ENCODE data around the gene HNRNPLL. TPM values are rescaled to one million over a fixed set of nuclear protein-coding genes. Genes with fewer than 3 reads are reported as not detected.

Gene HNRNPLL
- total RNA-seq, 1 donor from 2014 or later: 122 TPM

- H3K4me3 Mint-ChIP-seq (ENCODE audit: low read depth): no peak overlapping the region
- peaks cover 7% of the 10 kb centered on the region for H3K9me3 Mint-ChIP-seq (ENCODE audit: low read depth)
- no peak overlapping the region for H3K27ac Mint-ChIP-seq
- no peaks in the 10 kb centered on the region for H3K27me3 Mint-ChIP-seq
- peaks cover 27% of the 10 kb centered on the region for H3K4me1 Mint-ChIP-seq (ENCODE audit: low read depth)
- no peaks in the 10 kb centered on the region for H3K36me3 Mint-ChIP-seq (ENCODE audit: insufficient read depth)
- no peak for TF ChIP-seq CTCF (IDR thresholded peaks at IDR 0.05; ENCODE audit: unreplicated experiment)
- DNase-seq (ENCODE audit: low spot score, unreplicated experiment): no peak
Observed at GRCh38 chr2:38608755-38609154, 6.0 kb upstream of the HNRNPLL start.

- no peak for TF ChIP-seq CTCF (IDR thresholded peaks at IDR 0.05; ENCODE audit: unreplicated experiment)
- Mint-ChIP-seq H3K27me3 (no peaks in the 10 kb centered on the region), H3K27ac (no peak overlapping the region), H3K36me3 (ENCODE audit: insufficient read depth) (no peaks in the 10 kb centered on the region), H3K4me1 (ENCODE audit: low read depth) (peaks cover 15% of the 10 kb centered on the region), H3K4me3 (ENCODE audit: low read depth) (no peak overlapping the region), H3K9me3 (ENCODE audit: low read depth) (peaks cover 5% of the 10 kb centered on the region)
- no peak for DNase-seq (ENCODE audit: low spot score, unreplicated experiment)
Observed at GRCh38 chr2:38605298-38605830, 2.6 kb upstream of the HNRNPLL start.

- peak overlapping the region; percentile 93 for H3K4me3 Mint-ChIP-seq (ENCODE audit: low read depth)
- no peaks in the 10 kb centered on the region for H3K9me3 Mint-ChIP-seq (ENCODE audit: low read depth)
- no peaks in the 10 kb centered on the region for H3K27me3 Mint-ChIP-seq
- peaks cover 30% of the 10 kb centered on the region for H3K4me1 Mint-ChIP-seq (ENCODE audit: low read depth)
- TF ChIP-seq CTCF (IDR thresholded peaks at IDR 0.05; ENCODE audit: unreplicated experiment): peak; percentile 88
- peak; percentile 65 for DNase-seq (ENCODE audit: low spot score, unreplicated experiment)
- H3K27ac Mint-ChIP-seq: peak overlapping the region; percentile 97
- H3K36me3 Mint-ChIP-seq (ENCODE audit: insufficient read depth): no peaks in the 10 kb centered on the region
Observed at GRCh38 chr2:38603402-38604290, 918 bp upstream of the HNRNPLL start.

- H3K36me3 Mint-ChIP-seq (ENCODE audit: insufficient read depth): no peaks in the 10 kb centered on the region
- DNase-seq (ENCODE audit: low spot score, unreplicated experiment): peak; percentile 31
- peaks cover 38% of the 10 kb centered on the region for H3K4me1 Mint-ChIP-seq (ENCODE audit: low read depth)
- no peak for TF ChIP-seq CTCF (IDR thresholded peaks at IDR 0.05; ENCODE audit: unreplicated experiment)
- H3K27ac Mint-ChIP-seq: peak overlapping the region; percentile 89
- peak overlapping the region; percentile 93 for H3K4me3 Mint-ChIP-seq (ENCODE audit: low read depth)
- no peaks in the 10 kb centered on the region for H3K9me3 Mint-ChIP-seq (ENCODE audit: low read depth)
- H3K27me3 Mint-ChIP-seq: no peaks in the 10 kb centered on the region
Observed at GRCh38 chr2:38602136-38602731, 494 bp downstream of the HNRNPLL start.

GRCh38 chr2:38601463-38602135 lies 1.1 kb downstream of the HNRNPLL start:
- TF ChIP-seq CTCF (IDR thresholded peaks at IDR 0.05; ENCODE audit: unreplicated experiment): no peak
- Mint-ChIP-seq H3K4me1 (ENCODE audit: low read depth) (peaks cover 43% of the 10 kb centered on the region), H3K27ac (peak overlapping the region; percentile 89), H3K27me3 (no peaks in the 10 kb centered on the region), H3K4me3 (ENCODE audit: low read depth) (peak overlapping the region; percentile 93), H3K9me3 (ENCODE audit: low read depth) (no peaks in the 10 kb centered on the region), H3K36me3 (ENCODE audit: insufficient read depth) (no peaks in the 10 kb centered on the region)
- no peak for DNase-seq (ENCODE audit: low spot score, unreplicated experiment)

All from progenitor cell of endocrine pancreas (in vitro differentiated cells).